ENCODE measurements around the gene SYNGR2.

- no peak for TF ChIP-seq CTCF (IDR thresholded peaks at IDR 0.05; ENCODE audit: low read depth, low read length)
- TF ChIP-seq POLR2A (IDR thresholded peaks at IDR 0.05; ENCODE audit: extremely low read depth, insufficient read length) = no peak
These were observed 37.0 kb upstream of the SYNGR2 start for GRCh38 chr17:78131172-78132083.

Data from NB4 (cell line).